HG02840 (cell line): ENCODE data around the gene NUDT1.
"Not testable (repeated sequence)": the region's sequence is repeated elsewhere in the genome, so short reads cannot be mapped to it uniquely, and the experiment has no call there.

ENCODE experiments used
- ATAC-seq: cut with Tn5 transposase; IDR thresholded peaks from one replicate; pipeline ENCODE4 v1.9.1; 2021; ENCODE audit warnings: mild to moderate bottlenecking, moderate library complexity, moderate number of reproducible peaks; ENCODE audit not compliant: unreplicated experiment, low FRiP score

NUDT1 gene

DNA sequence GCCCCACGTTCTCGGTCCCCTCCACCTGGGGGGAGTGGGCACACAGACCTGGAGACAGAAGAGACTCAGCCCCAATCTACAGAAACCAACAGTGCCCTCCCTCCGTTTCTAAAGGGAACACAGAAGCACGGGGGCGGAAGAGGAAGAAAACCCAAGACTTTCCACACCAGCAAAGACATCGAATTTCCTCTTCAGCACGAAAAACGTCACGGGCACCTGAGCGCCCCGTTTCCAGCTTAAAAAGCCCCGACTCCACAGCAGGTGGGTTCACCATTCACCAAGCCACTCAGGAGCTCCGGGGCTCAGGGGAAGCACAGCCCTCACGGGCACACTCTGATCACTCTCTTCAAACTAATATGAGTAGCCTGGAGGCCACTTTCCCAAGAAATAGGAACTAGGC is 19.6 kb downstream of the NUDT1 start:
- no peak for ATAC-seq

DNA sequence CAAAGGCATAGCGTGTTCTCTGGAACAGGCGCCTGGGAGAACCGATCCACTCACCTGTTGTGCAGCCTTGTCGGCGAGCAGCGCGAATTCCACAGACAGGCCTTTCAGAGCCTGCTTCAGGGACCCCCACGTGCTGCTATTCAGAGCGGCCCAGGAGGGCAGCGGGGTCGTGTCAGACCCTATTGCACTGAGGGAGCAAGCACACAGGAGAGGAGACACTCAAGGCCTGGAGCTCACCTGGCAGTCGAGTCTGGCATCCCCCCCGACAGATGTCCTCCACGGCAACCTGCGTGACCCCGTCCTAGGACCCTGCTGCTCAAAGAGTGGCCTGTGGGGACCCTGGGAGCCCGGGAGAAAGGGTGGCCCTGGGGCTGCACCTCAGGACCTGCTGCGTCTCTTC is 21.1 kb downstream of the NUDT1 start:
- no peak for ATAC-seq

DNA sequence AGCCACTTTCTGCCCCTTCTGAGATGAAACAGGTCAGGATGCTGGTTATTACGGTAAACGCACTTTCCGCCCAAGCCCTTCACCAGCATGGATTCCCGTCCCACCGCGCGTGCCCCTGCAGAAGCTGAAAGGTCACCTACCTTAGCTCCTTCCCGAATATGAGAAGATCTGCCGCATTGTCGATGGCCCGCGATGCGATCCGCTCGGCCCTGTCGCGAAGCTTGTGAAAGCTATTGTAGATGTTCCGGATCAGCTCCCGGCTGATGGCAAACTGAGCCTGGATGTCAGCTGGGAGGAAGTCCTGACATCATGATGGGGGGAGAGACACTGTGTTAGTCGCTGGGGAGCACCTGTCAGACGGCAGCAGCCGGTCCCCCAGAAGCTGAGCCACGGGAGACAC is 22.1 kb downstream of the NUDT1 start:
- ATAC-seq: no peak

DNA sequence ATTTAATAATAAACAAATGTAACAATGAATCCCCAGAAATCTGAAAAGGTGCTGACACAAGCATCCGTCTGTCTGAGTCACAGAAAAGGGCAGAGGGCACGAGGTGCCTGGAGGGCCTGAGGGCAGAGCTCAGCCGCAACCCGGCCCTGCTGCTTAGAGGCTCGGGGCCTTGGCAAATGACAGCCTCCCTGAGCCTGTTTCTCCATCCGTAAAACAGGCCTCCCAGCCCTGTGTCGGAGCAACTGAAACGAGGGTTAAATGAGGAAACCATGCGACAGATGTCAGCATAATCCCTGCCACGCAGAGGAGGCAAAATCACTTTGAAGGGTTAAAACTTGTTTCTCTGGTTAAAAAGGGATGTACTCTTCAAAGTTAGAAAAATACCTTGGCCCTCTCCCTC is 24.9 kb downstream of the NUDT1 start:
- no peak for ATAC-seq

DNA sequence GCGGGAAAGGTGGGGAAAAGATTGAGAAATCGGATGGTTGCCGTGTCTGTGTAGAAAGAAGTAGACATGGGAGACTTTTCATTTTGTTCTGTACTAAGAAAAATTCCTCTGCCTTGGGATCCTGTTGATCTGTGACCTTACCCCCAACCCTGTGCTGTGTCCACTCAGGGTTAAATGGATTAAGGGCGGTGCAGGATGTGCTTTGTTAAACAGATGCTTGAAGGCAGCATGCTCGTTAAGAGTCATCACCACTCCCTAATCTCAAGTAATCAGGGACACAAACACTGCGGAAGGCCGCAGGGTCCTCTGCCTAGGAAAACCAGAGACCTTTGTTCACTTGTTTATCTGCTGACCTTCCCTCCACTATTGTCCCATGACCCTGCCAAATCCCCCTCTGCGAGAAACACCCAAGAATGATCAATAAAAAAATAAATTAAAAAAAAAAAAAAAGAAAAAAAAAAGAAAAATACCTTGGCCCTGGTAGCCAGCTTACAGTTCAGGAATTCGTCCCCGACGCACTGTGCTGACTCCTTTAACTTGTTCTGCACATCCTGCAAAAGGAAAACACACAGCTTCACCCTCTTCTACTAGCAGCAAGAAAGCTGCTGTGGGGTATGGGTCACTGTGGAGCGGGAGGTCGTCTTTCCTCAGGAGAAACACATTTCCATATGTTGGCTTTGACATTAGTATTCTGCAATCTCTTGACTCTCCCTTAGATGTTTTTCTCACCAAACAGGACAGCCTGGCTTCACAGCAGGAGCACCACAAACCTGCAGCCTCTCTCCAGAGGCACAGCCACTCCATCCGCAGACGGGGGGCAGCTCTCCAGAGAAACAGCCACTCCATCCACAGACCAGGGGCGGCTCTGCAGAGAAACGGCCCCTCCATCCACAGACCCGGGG is 27.3 kb downstream of the NUDT1 start:
- ATAC-seq: not testable (repeated sequence)

DNA sequence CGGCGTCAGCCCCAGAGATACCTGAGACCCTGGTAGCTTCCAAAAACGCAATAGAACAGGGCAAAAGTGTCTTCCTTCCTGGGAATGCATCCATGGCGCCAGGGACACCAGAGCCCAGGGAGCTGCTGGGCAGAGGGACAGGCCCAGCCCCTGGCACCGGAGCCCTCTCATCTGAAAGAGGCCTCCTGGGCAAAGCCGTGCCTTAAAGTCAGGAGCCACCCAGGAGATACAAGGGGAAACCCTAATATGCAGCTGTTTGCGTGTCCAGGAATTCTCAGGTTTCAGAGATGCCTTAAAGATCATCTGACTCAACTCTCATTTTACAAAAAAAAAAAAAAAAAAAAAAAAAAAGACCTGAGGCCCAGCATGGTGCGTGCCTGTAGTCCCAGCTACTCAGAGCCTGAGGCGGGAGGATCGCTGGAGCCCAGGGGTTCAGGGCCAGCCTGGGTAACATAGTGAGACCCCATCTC is 28.0 kb downstream of the NUDT1 start:
- ATAC-seq: no peak

DNA sequence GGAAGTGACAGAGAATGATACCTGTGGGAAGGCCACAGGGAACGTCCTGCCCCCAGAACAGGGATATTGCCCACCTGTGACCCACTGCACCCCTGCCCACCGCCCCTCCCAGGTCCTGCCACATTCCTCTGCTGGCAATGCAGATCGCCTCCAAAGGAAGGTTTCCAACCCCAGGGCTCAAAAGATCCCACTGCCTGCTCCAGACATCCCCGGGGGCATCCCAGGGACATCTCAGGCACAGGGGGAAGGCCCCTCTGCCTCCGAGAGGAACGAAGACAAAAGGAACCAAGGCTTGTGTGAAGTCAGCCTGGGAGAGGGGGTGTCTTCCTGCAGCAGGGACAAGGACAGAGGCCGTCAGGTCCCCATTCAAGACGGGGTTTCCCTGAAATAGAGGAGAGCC is 28.5 kb downstream of the NUDT1 start:
- ATAC-seq: no peak

DNA sequence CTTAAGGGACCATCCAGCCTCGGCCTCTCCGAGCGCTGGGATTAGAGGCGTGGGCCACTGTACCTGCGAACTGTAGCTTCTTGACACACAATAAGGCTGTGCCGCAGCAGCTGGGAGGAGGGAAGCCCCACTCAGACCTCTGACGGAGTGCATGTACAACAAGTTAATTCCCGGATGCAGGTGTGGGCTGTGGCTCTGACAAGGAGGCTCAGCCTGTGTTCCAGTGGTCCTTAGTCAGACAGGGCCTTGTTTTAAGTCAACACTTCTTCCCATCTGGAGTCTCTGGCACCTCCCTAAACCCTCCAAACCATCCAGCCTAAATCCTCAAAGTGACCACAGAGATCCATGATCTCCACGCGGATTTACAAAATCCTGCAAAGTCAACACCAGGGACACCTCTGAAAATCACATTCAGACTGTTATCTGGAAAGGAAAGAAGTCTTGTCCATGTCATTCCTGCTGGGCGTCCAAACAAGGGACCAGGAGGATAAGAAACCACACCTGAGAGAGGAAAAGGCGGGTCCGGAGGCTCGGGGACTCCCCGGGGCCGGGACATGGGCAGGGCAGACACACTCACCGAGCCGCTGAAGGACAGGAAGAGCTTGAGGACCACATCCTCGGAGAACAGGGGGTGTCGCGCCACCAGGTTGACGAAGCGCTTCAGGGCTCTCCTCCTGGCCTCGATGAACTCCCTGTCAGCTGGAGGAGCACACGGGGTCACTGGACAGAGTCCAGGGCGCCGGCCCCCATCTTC is 29.4 kb downstream of the NUDT1 start:
- ATAC-seq: no peak

DNA sequence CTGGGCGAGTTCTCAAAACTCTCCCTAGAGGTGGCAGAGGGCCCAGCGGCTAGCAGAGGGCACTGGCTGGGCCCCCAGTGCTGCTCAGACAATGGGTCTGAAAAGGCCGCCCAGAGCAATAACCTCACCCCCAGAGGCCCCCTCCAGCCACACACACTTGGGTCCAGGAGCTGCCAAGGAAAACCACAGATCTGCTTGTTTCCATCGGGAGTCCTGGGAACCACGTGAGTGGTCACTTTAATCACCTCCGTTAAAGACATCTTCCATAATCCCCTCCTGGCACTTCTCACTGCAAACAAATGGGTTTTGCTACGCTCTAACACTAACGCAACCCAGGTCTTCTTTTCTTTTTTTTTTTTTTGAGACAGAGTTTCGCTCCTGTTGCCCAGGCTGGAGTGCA is 30.0 kb downstream of the NUDT1 start:
- no peak for ATAC-seq

DNA sequence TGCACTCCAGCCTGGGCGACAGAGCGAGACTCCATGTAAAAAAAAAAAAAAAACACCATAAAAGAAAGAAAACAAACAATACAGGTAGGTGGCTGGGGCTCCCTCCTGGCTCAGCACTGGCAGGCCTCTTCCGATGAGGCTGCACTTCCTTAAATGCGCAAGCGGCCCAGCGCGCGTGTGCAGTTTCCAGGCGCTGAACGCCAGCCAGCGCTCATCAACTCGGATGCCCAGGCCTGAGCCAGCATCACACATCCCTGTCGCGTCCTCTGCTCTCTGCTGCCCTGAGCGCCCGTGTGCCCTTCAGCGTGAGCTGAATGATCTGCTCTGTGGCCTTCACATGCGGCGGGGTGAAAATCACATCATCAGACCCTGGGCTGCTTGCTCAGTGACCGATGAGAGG is 31.8 kb downstream of the NUDT1 start:
- no peak for ATAC-seq

DNA sequence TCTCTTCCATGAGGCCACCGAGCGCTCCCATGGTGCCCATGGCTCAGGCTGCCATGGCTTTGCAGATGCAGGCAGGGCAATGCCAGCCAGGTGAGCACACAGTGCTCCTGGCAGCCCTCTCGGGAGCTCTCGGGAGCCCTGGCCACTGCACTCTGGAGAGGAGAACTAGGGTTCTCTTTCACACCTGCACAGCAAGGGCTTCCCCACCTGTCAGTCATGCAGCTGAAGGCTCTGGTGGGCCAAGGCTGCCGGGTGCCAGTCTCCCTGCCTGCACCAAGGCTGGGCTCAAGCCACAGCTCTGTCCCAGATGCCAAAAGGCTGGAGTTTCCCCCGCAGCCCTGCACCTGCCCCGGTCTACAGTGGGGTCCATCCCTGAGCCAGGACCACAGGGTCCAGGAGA is 32.6 kb downstream of the NUDT1 start:
- ATAC-seq: no peak

DNA sequence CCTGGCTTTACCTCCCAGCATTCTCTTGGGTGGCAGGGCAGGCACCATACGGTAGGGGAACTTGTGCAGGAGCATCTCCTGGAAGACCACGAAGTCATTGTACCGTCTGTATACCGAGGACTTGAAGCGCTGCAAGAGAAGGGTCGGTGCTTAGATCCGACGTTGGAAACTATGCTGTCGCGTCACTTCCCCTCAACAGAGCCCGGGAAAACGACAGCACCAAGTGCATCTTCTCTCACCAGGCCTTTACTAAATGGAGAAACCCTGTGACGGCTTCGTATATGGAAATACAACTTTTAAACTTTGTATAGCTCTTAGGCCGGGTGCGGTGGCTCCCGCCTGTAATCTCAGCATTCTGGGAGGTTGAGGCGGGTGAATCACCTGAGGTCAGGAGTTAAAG is 33.1 kb downstream of the NUDT1 start:
- no peak for ATAC-seq

DNA sequence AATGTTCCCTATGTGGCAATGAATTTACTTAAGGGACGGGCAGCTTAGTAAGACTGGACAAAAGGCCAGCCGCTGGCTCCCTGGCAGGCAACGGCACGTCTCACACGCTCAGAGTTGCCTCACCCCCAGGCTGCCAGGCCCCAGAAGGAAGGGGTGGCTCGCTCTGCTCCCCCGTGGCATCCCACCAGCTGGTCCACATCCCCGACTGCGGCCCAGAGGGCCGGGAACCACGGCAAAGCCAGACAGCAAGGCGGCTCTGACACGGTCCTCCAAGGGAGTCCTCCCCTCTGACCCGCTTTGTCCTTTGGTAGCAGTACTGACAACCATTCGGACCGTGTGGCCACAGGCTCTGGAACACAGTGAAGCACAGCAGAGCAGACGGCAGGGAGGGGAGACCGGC is 34.1 kb downstream of the NUDT1 start:
- ATAC-seq: no peak

DNA sequence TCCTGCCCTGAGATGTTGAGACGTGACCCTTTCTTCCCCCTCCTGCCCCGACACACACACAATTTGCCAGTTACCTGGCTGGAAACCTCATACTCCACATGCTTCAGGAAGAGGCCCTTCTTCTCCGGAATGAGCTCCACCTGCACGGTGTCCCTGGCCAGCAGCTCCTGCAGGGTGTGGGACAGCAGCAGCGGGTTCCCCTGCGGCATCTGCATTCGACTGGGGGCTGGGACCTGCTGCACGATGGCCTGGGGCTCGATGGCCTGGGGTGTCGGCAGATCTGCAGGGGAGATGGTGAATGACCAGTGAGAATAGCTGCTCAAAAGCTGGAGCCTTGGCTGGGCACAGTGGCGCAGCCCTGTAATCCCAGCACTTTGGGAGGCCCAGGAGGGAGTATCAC is 36.0 kb downstream of the NUDT1 start:
- no peak for ATAC-seq

DNA sequence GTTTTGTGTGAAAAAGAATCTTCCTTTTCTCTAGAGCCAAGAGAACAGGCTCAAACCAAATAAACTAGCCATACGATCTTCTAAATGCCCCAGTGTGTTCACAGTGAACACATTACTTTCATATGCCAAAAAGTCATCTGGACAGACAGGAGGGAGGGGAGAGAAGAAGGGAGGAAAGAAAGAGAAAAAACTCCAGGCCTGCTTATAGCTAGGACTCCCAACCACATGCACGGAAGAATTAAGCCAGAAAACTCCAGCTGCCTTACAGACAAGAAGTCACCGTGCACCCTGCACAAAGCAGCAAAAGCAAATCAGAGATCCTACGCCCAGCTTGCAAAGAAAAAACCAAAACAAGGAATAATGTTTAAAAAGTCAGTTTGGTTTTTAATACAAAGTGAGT is 37.9 kb downstream of the NUDT1 start:
- ATAC-seq: no peak

DNA sequence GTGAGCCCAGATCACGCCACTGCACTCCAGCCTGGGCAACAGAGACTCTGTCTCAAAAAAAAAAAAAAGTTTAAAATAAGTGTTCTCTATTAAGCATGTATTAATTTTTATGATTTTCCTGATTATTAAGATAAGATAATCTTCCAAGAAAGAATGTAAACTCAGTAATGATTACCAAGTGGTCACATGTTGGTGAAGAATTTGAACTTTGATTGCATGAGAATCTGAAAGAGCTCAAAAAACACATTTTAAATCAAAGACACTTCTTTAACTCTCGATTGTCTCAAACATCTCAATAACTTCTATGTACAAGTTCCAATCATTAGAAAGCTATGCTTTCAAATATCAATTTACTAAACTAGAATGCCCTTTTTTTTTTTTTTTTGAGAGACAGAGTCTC is 38.4 kb downstream of the NUDT1 start:
- ATAC-seq: no peak

DNA sequence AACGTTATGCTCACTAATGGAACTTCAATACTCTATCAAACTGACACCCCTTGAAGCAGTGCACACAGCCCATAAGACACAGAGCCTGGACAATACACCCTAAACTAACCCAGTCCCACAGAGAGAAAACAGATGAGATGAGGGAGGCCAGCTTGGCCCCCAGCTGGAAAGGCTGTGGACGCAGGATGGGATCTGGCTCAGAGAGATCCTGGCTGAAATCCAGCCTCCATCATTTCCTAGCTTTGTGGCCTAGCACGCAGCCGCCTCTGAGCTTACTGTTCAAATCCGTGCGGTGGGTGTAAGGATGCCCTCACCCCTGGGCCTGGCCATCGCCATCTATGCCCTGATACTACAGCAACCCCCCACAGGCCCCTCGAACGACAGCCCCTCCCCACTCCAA is 39.5 kb downstream of the NUDT1 start:
- ATAC-seq: no peak

DNA sequence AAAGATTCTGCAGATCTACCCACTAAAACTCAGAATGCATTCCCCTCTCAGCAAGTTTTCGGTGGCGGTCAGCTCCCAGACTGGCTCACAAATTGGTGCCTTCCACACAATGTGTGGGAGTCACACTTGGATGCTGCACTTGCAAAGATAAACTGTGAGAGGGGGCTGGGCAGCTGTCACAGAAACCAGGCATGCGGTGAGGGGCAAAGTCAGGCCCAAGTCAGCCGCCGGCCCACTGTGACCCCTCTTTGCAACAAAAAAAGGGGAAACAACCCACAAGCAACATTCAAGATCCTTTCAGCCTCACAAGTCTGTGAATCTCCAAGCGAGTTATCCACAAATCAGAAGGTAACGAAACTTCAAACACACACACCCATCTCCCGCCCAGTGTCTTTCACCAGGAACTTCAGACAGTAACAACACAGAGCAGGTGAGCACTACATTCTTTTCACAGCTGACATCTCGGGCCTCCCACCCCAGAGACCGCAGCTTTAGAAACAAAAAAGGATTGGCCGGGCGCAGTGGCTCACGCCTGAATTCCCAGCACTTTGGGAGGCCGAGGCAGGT is 40.2 kb downstream of the NUDT1 start:
- no peak for ATAC-seq

DNA sequence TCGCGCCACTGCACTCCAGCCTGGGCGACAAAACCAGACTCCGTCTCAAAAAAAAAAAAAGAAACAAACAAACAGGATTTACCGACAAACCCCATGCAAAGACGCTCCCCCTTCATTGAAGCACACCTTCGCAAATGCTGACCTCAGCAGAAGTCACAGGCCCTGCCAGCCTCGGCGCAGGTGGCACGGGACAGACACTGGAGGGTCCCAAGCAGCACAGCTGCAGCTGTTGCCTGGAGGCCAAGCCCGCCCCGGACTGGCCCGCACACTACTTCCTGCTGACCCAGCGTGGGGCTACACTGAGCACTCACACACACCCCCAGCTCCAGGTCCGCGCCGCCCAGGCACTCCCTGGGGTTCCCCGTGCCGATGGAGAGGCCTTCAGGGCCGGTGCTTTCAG is 41.0 kb downstream of the NUDT1 start:
- ATAC-seq: no peak

DNA sequence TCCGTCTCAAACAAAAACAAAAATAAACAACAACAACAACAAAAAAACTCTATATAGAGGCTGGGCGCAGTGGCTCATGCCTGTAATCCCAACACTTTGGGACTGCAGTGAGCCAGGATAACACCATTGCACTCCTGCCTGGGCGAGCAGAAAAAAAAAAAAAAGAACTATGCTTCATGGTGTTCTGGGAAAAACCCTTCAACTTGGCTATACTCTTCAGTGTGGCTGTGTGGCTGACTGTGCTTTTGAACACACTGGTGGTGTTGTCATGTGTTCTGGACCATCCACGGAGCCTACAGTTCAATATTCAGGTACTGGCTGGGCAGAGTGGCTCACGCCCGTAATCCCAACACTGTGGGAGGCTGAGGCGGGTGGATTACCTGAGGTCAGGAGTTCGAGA is 45.7 kb downstream of the NUDT1 start:
- ATAC-seq: no peak

DNA sequence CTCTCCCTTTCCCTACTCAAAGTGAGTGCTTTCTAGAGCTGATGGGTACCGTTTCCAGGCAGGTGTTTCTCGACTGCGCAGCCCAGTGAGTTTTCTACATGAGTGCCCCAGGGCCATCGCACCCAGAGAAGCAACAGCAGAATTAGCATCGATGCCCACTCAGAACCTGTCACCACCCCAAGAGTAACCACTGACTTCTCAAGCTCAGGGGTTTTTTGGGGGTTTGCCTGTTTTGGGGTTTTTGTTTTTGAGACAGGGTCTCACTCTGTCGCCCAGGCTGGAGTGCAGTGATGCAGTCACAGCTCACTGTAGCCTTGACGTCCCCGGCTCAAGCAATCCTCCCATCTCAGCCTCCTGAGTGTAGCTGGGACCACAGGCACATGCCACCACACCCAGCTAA is 46.5 kb downstream of the NUDT1 start:
- peak; percentile 61 for ATAC-seq
